Stimulated activated CD4-positive, alpha-beta T cell treated with anti-CD3 and anti-CD28 coated beads, Interleukin-4, amount 100 ng/mL, for 24 hours (primary cell): ENCODE measurements around the gene MORC2.
A peak's percentile ranks its signal among the peaks of the same experiment; 100 is the strongest.

Experiments
- DNase-seq: peaks from one replicate; pipeline ENCODE4 v3.0.0-alpha.2; 2020

The MORC2 gene

GRCh38 chr22:30918761-30919160 is 49.8 kb downstream of the MORC2 start:
- DNase-seq = no peak

- DNase-seq = no peak
These were observed 58.2 kb downstream of the MORC2 start for GRCh38 chr22:30910358-30910757.

DNA sequence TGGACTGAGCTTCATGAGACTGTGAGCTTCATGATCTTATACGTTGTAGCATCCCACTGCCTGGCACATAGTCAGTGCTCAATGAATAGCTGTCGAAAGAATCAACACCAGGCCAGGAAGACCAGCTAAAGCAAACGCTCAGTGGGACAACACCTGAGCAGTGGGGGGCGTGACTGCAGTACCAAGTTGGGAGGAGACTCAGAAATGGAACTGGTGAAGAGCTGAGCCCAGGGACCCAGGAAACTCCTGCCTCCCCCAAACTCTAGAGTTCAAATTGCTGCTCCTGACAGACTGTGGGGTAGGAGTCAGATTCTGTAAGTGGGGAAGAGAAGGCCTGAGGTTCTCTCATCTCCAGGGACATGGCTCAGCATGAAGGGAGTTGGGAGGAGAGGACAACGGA is 59.3 kb downstream of the MORC2 start:
- DNase-seq = no peak

DNA sequence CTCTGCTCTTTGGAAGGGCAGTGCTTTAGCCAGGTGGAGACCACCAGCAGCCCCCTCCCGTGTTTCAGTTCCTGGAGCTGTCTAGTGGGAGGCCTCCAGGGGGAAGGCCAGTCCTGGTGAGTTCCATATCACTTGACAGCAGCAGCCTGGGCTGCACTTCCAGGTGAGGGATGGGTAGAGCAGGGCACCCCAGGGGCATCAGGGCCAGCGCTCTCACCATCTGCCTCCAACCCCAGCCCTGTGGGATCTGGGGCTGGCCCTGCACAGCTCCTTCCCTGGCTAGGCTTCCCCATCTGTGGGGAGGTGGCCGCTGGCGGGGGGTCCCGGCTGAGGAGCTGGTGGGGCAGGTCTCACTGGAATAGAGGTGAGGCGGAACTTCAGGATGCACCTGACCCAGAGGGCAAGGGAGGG is 60.5 kb downstream of the MORC2 start:
- DNase-seq = no peak

GRCh38 chr22:30906946-30907345 is 61.6 kb downstream of the MORC2 start:
- DNase-seq = no peak

- DNase-seq = no peak
These were observed 62.2 kb downstream of the MORC2 start for GRCh38 chr22:30906411-30906810.

GRCh38 chr22:30905696-30906341 is 62.8 kb downstream of the MORC2 start:
- no peak for DNase-seq

GRCh38 chr22:30903876-30904460 is 64.6 kb downstream of the MORC2 start:
- no peak for DNase-seq

GRCh38 chr22:30902496-30903357 is 65.8 kb downstream of the MORC2 start:
- no peak for DNase-seq

DNA sequence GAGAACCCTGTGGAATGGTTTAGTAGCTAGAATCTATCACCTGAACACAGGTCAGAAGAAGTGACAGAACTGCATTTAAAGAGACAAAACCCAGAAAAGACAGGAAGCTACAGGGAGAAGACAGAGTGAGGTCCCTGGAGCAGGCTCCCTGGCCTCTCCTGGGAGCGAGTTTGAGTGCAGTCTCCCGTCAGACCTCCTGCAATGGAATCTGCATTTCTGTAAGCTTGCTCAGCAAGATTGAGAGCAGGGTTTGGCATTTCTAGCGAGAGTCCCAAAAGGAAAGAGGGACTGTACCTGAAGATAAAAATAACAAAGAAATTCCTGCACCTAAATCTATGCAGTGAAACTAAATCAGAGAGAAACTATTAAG is 74.2 kb downstream of the MORC2 start:
- no peak for DNase-seq

DNA sequence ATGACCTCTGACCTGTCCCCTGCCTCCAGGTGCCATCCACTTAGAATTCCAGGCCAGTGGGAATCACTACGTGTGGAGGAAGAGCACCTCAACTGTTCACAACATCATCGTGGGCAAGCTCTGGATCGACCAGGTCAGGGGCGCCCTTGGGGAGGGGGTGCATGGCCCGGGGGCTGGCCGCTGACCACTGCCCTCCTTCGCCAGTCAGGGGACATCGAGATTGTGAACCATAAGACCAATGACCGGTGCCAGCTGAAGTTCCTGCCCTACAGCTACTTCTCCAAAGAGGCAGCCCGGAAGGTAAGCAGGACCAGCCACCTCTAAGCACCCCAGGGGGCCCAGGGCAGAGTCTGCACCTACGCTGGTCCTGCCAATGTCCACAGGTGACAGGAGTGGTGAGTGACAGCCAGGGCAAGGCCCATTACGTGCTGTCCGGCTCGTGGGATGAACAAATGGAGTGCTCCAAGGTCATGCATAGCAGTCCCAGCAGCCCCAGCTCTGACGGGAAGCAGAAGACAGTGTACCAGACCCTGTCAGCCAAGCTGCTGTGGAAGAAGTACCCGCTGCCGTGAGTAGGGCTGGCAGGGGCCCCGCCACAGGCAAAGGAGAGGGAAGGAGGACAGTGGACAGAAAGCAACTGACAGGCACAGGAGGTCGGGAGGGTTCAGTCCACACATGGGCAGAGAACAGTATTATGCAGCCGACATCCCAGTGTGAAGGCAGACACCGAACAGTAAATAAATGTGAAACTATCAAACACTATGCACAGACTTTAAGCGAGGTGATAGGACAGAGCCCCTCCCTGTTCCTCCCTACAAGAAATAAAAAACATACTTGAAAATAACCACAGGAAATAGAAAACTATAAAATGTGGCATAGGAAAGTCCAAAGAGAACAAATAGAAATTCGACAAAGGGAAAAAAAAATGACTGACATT is 74.9 kb downstream of the MORC2 start:
- no peak for DNase-seq

DNA sequence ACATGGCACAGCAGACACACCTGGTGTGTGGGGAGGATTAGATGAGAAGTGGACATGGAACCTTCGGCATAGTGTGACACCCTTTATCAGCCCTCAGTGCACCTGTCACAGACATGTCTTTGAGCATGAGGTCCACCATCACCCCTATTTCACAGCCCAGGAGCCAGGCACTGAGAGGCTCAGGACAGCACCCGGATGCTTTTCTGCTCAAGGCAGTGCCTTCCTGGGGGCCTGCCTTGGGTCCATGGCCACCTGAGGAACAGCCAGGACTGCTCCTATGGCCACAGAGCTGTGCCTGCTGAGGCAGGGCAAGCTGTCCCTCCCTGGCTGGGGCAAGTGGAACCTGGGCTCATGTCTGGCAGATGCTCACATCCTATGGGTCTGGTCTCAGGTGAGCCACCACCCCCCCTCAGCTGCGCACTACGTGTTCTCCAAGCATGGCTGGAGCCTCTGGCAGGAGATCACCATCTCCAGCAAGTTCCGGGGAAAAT is 75.8 kb downstream of the MORC2 start:
- no peak for DNase-seq

GRCh38 chr22:30892286-30892685 is 76.3 kb downstream of the MORC2 start:
- no peak for DNase-seq

DNA sequence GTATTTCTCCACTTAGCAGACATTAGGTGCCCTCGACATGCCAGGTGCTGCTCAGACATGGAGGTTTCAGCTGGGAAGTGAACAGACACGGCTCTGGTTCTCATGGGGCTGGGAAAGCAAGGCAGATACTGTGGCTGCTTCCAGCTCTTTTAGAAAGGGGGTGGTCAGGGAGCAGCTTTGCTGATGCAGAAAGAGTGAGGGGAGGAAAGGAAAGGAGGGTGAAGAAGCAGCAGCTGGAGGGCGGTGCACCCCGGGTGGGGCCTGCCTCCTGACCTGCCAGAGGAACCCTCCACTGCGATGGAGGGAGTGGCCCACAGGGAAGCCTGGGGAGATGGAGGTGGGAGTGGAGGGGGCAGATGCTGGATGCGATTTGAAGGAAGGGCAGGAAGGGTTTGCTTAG is 76.8 kb downstream of the MORC2 start:
- no peak for DNase-seq

GRCh38 chr22:30891443-30891755 is 77.2 kb downstream of the MORC2 start:
- no peak for DNase-seq

DNA sequence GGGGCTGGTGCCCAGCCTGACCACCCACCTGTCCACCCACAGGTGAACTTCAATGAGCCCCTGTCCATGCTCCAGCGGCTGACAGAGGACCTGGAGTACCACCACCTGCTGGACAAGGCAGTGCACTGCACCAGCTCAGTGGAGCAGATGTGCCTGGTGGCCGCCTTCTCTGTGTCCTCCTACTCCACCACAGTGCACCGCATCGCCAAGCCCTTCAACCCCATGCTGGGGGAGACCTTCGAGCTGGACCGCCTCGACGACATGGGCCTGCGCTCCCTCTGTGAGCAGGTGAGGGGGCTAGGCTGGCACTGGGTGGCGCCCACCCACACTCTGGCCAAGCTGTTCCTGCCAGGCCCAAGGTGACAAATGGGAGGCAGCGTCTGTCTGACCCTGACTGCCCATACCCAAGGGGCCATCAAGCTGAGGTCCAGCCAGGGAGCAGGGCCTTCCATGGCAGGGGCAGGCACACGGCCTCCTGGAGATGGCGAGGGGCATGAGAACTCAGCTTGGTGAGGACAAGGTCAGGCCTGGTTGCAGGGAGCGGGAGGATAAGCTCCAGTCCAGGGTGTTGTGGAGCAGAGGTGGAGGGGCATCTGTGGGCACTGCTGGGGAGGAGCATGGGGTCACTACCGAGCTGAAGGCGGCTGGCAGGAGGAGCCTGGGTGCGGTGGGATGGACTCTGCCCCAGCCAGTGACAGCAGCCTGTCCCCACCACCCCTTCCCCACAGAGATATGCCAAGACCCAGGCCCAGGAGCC is 77.7 kb downstream of the MORC2 start:
- peak; percentile 35 for DNase-seq

GRCh38 chr22:30889996-30890480 is 78.5 kb downstream of the MORC2 start:
- no peak for DNase-seq

DNA sequence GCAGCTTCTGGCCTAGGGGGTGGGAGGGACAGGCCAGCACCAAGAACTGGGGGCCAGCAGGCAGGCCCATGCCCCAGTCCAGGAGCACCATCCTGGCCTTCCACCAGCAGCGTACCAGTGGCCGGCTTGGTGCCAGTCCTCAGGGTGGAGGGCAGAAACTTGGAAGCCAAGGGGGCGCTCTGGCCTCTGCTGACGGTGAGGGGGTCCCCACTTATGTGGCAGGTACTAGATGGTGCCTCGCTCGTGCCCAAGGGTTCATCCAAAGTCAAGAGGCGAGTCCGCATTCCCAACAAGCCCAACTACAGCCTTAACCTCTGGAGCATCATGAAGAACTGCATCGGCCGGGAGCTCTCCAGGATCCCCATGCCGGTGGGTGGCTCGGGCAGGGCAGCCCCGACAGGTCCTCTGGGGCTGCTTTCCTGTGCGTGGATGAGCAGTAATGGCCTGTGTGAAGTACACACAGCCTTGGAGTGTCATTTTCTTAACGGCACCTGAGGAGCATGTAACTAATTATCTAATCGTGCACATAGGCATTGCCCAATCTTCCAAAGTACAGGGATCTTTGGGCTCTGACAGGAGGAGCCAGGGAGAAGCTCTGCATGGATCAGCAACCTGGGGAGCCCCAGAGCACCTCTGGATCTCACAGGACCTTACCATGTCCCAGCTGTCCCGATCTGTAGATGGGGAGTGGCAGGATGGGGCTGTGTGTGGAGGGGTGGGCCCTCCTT is 79.1 kb downstream of the MORC2 start:
- DNase-seq = no peak

- no peak for DNase-seq
These were observed 80.7 kb downstream of the MORC2 start for GRCh38 chr22:30887861-30888260.

GRCh38 chr22:30887453-30887852 is 81.1 kb downstream of the MORC2 start:
- no peak for DNase-seq

DNA sequence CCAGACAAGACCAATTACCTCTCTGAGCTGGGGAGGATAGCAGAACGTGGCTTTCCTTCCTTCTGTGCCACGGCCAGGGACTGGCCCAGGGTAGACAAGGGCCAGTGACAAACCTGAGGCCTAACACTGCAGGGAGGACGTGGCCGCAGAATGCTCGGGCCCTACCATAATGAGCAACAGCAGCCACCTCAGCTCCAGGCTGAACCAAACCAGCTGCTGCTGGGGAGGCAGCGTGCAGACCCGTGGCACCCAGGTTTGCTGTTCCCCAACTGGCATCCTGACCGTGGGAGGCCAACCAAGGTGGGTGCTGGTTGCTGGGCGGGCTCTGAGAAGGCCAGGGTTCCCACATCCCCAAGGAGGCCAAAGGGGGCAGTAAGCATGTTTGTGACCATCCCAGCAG is 83.0 kb downstream of the MORC2 start:
- DNase-seq = no peak
